ENCODE measurements around the gene SPSB1. TPM values are rescaled to one million over a fixed set of nuclear protein-coding genes. Genes with fewer than 3 reads are reported as not detected.

Gene SPSB1
- total and polyA plus RNA-seq, 10 of the 15 experiments (the other 5 are each of a cell fraction or from before 2014, with no cell fraction given): 0.02 to 2.0 (median 0.90) TPM; not detected in 1

- no peak for TF ChIP-seq NR2F1 (conservative IDR thresholded peaks at IDR 0.05)
- no peak for TF ChIP-seq SREBF2 (IDR thresholded peaks at IDR 0.05; ENCODE audit: low read length)
- TF ChIP-seq BRCA1 (IDR thresholded peaks at IDR 0.05; ENCODE audit: low read depth, low read length): no peak
- no peak for TF ChIP-seq NRF1 (conservative IDR thresholded peaks at IDR 0.05; ENCODE audit: low read depth, low read length)
- no peak for TF ChIP-seq EED (IDR thresholded peaks at IDR 0.05; ENCODE audit: low read depth)
- no peak for TF ChIP-seq ZNF384 (IDR thresholded peaks at IDR 0.05; ENCODE audit: borderline replicate concordance, low read depth, low read length)
- TF ChIP-seq CHD1 (IDR thresholded peaks at IDR 0.05; ENCODE audit: low read depth, low read length): no peak
Observed at GRCh38 chr1:9282696-9282955, 10.1 kb upstream of the SPSB1 start (continued).

GRCh38 chr1:9284061-9284460 is 8.6 kb upstream of the SPSB1 start:
- Histone ChIP-seq H3K36me3 (ENCODE audit: control insufficient read depth in 2 of 2, insufficient read depth in 2 of 2, low read length in 1 of 2) (no peaks in the 10 kb centered on the region), H3K4me3 (no peak overlapping the region), H3K4me2 (ENCODE audit: control insufficient read depth, insufficient read depth) (no peak overlapping the region; the same call in 1 of the 2 replicates), H3K9ac (ENCODE audit: control insufficient read depth, insufficient read depth, low read length) (no peak overlapping the region), H3K4me1 (ENCODE audit: control insufficient read depth, insufficient read depth, low read length) (peaks cover 6% of the 10 kb centered on the region; the same call in 1 of the 2 replicates), H3K27ac (ENCODE audit: control insufficient read depth, insufficient read depth) (no peak overlapping the region), H3K79me2 (ENCODE audit: control insufficient read depth, insufficient read depth, low read length) (no peaks in the 10 kb centered on the region), H3K27me3 (replicated peaks in 1 of 2; ENCODE audit: control insufficient read depth in 2 of 2, insufficient read depth in 2 of 2, low read length in 1 of 2) (no peaks in the 10 kb centered on the region), H3K9me3 (replicated peaks; ENCODE audit: control insufficient read depth, insufficient read depth, low read length) (no peaks in the 10 kb centered on the region; the same call in 2 of the 3 replicates), H4K20me1 (ENCODE audit: control insufficient read depth, insufficient read depth) (no peaks in the 10 kb centered on the region), H2AFZ (ENCODE audit: control insufficient read depth, low read depth, low read length) (no peak overlapping the region)
- intact Hi-C loops (cut with micrococcal nuclease; ENCODE audit: unreplicated experiment): no loop called here
- FAIRE-seq (no peak), DNase-seq (ENCODE audit: low read depth, low spot score) (no peak), ATAC-seq (no peak)
- no TSS peak for BruUV-seq (replicated peaks)
- in situ Hi-C loops (cut with MboI): no loop called here
- 3% methylated on average over 2 of the region's 2 CpGs for WGBS (ENCODE audit: insufficient coverage, insufficient replicate concordance, low lambda C conversion rate, missing lambda C conversion rate)
- CTCF ChIA-PET: interaction anchor here (0.6 to 4.7 kb wide), 6 partner anchors 8 to 207 kb away, joined by 3 to 20 read pairs (median 5); no protein-coding TSS in a partner anchor
- POLR2A ChIA-PET: interaction anchor here (0.6 kb wide), 1 partner anchor 507 kb away, joined by 6 read pairs; no protein-coding TSS in a partner anchor
- SMC1A ChIA-PET (ENCODE audit: uncharacterized antibody, unreplicated experiment): interaction anchor here (0.6 to 1.9 kb wide), 7 partner anchors 8 to 561 kb away, joined by 3 to 6 read pairs (median 3); no protein-coding TSS in a partner anchor
- RAD21 ChIA-PET (ENCODE audit: unreplicated experiment): interaction anchor here (0.8 to 1.4 kb wide), 3 partner anchors 129 to 585 kb away, joined by 3 to 7 read pairs (median 4); no protein-coding TSS in a partner anchor
- TF ChIP-seq SRF (IDR thresholded peaks at IDR 0.05; ENCODE audit: low read depth in 2 of 2, low read length in 2 of 2) (no peak), RAD51 (IDR thresholded peaks at IDR 0.05) (no peak), EP300 (IDR thresholded peaks at IDR 0.05; ENCODE audit: borderline replicate concordance in 1 of 2, control insufficient read depth in 1 of 2, low read depth in 2 of 2, low read length in 2 of 2) (no peak), ATF2 (IDR thresholded peaks at IDR 0.05; ENCODE audit: low read length) (no peak), TCF7 (IDR thresholded peaks at IDR 0.05; ENCODE audit: borderline replicate concordance) (no peak), BRCA1 (IDR thresholded peaks at IDR 0.05; ENCODE audit: low read depth, low read length) (no peak), PAX5 (IDR thresholded peaks at IDR 0.05; ENCODE audit: borderline replicate concordance, low read depth, low read length) (no peak), MEF2A (IDR thresholded peaks at IDR 0.05; ENCODE audit: insufficient read depth, low read depth, low read length) (no peak), NR2C1 (IDR thresholded peaks at IDR 0.05) (no peak), ZSCAN29 (IDR thresholded peaks at IDR 0.05) (no peak), E2F8 (IDR thresholded peaks at IDR 0.05; ENCODE audit: low read depth, partially characterized antibody) (no peak), GATAD2B (conservative IDR thresholded peaks at IDR 0.05; ENCODE audit: low read depth) (no peak), IRF5 (IDR thresholded peaks at IDR 0.05; ENCODE audit: borderline replicate concordance) (no peak)

Data from GM12878 (cell line).